GM15510 (cell line): ENCODE results near the gene METAP1D.

Experiments
- POLR2A ChIP-seq: IDR thresholded peaks from 3 replicates; pipeline ENCODE4 v1.6.1; 2011; ENCODE audit warnings: borderline replicate concordance; ENCODE audit not compliant: insufficient read length; ENCODE audit errors: extremely low read depth

METAP1D gene

DNA sequence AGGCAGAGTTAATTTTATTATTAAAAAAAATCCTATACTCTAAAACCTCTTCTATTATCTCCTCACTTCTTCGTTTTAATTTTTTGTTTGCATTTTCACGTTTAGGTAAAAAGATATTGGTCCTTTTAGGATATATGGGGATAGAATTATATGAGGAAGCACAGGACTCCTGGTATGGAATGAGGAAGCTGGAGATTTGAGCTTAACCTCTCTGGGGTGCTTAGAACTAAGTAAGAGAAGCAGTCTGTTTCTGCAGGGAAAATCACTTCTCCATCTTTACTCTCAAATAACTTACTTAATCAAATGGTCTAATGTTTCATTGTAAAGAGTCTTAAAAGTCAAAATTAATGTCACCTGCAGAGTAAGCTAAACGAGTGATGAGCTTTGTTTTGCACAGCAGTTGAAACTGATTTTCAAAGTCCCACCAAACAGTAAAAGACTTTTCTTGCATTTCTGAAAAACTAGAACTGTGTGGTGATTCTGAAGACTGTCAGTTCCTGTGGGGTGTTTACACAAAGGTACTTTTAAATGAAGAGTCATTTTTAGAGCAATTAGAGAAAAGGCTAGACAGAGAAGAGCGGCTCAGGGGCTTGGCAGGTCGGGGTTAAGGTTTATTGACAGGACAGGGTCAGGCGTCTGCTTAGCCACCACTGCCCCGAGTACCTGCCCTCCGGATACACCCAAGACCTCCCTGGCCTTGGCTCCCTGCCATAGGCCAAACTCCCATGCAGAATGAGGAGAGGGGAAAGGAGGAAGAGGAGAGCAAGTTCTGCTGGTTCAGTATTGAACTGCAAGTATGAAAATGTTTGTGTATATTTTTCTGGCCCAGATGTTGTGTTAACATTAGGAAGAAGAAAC lies 21.6 kb downstream of the METAP1D start:
- no peak for TF ChIP-seq POLR2A

DNA sequence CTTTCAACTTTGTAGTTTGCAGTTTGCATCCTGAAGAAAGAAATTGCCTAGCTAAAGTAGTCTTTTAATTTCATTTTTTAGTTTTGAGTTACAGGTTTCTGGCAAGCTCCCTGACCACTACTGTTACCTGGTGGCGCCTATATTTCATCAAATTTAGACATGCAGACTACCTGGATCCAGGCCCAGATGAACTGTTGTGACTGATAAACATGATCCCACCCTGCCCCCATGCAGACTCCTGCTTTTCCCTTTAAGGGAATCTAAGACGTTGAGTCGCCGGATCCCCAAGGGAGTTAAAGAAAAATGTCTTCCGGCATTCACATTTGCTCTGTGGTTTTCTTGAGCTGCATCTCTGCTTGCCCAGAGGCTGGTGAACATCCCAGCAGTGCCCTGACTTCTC lies 22.2 kb downstream of the METAP1D start:
- no peak for TF ChIP-seq POLR2A

DNA sequence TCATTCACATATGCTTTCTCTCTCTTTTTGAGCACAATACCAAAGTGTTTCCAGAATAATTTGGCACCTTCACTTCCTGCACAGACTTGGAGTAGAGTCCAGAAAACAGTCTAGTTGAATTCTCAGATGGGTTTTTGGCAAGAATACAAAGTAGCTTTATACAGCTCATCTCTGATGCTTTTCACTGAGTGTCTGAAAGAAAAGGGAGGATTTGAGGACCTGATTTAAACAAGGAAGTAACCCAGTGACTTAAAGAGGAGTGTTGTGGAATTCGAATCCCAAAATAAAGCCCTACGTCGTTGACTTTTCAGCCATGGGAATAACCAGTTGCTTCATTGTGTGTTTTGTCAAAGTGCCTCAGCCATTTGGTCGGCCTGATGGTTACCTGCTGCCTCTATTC lies 31.8 kb downstream of the METAP1D start:
- no peak for TF ChIP-seq POLR2A

DNA sequence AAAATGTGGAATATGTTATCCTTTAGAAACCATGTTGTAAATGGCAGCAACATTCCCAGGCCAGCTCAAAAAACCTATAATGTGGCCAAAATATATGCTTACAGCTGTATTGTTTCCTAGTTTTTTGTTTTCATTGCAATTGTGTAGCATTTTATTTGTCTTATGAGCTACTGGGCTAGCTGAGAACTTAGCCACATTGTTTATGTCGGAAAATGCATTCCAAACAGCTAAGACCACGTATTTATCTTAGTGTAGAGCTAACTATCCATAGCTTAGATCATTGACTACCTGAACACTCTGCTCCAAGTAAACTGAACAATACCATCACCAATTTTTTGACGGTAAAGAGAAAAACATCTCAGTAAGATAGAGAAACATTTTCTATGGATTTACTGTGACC lies 38.4 kb downstream of the METAP1D start:
- no peak for TF ChIP-seq POLR2A

DNA sequence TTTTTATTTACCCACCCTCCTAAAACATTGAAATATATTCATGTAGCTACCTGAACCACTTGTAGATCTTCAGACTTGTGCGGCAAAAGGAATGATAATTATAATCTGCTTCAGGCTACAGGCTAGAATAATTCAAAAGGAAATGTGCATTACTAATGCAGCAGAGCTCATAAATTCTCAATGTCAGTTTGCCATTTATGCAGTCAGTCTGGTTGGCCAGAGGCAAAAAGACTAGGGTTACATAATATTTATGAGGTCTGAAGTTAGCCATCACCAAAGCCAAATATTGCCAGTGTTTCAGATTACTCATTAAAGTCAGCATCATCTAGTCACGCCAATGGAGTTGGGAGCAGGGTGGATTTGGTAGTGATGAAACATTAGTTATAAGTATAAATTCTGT lies 38.9 kb downstream of the METAP1D start:
- TF ChIP-seq POLR2A = no peak

DNA sequence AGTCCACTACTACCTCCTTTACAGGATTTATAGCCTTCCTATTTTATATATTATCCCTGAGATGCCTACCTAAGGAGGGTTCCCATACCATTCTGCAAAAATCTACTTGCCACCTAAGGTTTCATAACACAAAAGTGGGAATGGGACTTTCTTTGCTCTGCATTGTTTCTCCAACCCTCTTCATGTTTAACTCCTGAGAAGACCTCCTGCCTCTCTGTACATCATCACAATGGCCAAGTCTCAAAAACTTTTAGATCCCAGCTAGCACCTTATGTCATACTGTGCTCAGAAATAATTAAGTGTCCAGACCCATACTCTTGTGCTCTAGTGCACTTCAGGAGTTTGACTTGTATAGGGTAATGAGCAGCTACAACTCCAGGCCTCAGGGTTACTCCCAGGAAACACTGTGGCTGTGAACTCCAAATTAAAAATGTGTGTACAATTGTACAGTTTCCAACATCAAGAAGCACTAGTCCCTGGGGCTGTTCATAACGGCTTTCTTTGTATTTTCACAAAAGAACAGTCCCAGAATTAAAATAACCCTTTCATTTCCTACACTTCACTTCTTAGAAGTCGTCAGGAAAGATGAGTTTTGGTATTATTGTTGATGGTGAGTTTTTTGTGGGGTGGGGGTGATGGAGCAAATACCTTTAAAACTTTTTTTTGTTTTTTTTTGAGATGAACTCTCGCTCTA lies 39.4 kb downstream of the METAP1D start:
- no peak for TF ChIP-seq POLR2A

DNA sequence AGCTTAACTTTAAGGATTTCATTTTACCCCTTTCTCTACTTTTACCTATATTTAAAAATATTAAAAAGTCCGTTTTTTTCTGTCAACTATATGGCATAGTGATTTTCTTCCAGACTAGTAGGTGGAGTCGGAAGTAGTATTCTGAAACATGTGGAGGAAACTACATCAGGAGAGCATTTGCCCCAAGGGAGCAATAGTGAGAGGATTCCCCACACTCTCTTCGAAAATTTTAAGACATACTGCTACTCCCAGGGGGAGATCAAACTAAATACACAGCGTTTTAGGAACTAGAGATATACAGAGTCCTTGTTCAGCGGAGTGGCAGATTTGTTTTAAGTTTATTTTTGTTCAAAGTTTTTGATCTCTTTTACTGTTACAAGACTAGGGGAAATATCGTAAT lies 40.6 kb downstream of the METAP1D start:
- no peak for TF ChIP-seq POLR2A

DNA sequence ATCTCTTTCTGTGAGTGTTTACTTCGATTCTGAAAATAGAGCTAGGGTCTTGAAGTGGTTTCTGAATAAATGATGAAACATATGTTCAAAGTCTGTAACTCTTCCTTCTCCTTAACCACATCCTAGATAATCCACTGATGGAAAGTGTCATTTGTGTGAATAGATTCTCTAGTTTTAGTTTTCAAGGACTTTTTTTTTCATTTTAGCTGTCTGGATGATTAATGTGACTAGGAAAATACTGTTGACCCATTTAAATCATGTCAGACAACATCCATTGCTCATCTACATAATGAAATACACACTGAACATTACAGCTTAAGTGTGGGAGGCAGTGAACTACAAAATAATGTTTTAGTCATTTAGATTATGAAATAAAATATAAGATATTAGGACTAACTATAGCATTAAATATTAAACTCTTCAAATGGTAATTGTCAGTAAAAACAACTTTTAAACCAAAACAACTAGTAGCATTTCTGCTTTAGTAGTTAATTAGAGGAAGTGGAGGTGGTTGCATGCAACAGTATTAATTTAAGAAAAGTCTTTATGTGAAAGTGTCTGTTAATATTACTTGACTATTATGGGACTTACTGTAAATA lies 46.4 kb downstream of the METAP1D start:
- TF ChIP-seq POLR2A = no peak

DNA sequence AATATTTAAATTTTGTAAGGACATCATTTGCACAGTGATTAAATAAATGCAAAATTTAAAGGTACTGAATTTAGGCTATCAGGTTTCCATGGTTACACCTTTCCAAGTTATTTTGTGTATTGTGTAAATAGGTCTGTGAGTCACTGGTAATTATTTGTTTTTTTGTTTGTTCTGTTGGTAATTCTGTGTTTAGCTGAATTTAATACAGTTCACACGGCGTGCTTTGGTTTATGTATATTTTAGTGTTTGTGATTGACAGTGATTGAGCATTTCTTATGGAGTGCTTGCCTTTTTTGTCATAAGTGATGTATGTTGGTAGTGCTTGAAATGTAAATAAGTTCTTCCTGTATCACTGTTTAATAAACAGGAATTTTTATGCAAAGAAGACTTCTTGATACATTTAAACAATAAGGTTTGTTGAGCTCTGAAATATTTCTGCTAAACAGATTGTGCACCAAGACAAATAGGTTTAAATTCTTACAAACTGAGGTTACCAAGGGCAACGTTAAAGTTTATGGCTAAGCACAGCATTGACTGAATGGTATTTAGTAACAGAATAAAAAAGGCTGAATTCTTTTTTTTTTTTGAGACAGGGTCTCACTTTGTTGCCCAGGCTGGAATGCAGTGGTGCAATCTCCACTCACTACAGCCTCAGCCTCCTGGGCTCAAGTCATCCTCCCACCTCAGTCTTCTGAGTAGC lies 47.3 kb downstream of the METAP1D start:
- no peak for TF ChIP-seq POLR2A

DNA sequence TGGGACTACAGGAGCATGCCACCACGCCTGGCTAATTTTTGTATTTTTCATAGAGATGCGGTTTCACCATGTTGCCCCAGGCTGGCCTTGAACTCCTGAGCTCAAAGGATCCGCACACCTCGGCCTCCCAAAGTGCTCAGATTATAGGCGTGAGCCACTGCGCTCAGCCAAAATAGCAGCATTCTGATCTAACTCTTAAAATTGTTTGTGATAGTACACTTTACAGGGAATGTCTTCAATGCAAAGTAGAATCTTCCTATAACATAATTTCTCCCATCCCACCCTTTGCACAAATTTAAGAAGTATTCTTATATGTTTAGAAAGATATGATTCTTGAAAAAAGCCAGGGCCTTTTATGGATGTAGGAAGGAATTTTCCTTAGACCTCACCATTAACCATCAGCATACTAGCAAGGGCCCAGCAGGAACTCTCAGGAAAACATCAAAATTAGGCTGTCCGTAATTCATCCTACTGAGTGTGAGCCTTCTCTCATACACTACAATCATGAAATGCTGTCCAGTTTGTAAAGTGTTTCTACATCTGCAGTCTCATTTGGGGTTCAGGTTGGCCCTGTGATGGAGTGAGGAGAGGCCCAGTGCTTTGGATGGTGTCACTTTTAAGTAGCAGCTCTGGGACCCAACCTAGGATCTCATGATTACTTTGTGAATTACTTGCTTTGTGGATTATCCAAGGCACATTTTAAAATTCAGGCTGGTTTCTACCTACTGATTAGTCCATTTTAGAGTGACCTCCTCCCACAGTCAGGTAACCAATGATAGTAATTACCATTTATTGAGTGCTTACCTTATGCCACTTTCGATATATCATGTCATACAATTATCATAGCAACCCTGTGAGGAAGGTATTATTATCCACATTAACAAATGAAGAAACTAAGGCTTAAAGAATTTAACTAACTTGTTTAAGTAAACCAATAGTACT lies 48.1 kb downstream of the METAP1D start:
- no peak for TF ChIP-seq POLR2A

DNA sequence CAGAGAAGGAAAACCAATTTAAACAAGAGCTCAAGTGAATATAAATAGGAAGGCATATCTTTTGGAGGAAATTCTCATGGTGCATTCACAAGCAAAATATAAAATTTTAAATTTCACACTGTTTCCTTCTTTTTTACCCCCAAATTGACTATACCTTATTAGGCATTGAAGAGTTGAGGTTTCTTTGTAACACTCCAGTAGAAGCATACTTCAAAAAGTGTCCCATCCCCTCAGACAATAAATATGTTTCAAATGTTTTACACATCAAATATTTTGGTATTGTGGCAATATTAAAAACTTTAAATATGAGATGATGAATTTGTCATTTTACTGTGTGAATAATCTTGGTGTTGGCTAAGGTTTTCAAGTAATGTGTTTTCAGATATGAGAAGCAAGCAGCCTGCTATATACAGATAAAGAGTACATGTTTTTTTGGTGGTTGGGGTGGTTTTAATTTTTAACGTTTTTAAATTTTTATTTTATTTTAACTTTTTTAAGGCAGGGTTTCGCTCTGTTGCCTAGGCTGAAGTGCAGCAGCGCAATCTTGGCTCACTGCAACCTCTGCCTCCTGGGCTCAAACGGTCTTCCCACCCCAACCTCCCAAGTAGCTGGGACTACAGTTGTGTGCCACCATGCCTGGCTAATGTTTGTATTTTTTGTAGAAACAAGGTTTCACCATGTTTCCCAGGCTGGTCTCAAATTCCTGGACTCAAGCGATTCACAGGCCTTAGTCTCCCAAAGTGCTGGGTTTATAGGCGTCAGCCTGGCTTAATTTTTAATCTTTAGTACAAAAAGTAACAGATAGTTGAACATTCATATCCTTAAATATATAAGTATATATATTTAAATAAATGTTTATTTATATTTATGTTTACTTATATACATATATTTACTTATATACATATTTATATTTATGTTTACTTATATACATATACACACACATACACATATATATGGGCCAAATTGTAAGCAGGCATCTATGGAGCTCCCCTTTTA lies 49.1 kb downstream of the METAP1D start:
- TF ChIP-seq POLR2A = no peak

DNA sequence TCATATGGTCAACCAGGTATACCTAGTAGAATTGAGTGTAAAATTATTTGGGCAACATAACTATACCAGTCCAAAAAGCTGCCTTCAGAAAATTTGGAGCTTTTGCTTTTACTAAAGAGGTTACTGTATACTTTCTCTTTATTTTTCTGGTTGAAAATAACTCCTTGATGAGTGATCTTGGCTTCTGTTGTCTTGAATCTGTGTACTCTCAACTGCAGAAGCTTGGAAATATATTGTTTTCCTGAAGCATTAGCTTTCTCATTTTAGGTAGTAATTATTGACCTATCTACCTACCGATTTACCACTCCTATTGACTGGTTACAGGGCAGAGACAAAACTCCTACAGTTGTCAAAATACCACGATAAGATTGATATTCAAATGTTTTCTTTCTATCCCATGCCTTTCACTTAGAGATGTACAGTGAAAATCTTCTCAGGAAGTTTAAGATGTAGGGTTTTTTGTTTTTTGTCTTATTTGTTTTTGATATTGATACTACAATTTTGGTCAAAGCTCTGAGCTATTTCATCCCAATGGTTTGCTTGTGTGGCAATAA lies 49.9 kb downstream of the METAP1D start:
- TF ChIP-seq POLR2A = no peak
